ENCODE results near the gene HS1BP3. TPM values are rescaled to one million over a fixed set of nuclear protein-coding genes. Genes with fewer than 3 reads are reported as not detected.
A peak's percentile ranks its signal among the peaks of the same experiment; 100 is the strongest.

The HS1BP3 gene
- total RNA-seq, 4 donors from 2014 or later: 30.8 to 42.7 (median 41.7) TPM

DNA sequence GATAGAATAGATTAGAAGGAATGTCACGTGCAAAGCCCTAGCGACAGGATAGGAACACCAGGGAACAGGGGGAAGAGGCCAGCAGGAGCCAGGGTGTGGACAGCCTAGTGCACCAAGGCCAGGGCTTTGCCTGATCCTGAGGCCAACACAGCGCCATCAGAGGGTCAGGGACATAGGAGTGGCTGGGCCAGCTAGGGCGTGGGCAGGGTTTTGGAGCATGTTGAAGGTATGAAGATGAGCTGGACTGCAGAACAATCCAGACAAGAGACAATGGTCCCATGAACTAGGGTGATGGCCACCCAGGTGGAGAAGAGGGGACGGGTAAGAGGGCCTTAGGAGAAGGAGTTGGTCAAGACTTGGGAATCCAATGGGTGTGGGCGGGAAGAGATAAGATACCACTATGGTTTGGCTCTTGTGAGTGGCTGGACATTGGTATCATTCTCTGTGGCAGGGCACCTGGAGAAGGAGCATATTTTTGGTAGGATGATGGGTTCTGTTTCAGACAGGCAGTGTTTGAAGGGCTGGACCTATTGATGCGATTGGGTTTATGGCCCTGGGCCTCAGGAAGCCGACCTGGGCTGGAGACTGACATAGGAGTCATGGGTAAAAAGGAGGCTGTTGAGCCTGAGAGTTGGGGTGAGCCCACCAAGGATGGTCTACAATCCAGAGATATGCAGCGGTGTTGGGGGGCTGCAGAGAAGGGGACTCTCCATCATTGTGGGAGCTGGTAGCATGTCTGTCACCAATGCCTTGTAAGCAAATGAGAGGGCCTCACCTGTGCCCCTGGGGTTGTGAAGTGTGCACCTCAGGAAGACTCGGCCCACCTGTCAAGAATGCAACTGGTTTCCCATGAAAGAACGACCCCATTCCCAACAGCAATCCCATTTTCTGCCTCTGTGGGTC lies 2.0 kb upstream of the HS1BP3 start:
- Histone ChIP-seq H3K9me3 (no peaks in the 10 kb centered on the region), H3K27ac (no peak overlapping the region), H3K4me3 (replicated peaks in 1 of 3) (no peak overlapping the region), H3K36me3 (no peaks in the 10 kb centered on the region), H3K4me1 (peaks cover 25 to 30% of the 10 kb centered on the region in 2 donors), H3K27me3 (no peaks in the 10 kb centered on the region)
- no peak for TF ChIP-seq POLR2A (IDR thresholded peaks at IDR 0.05)
- TF ChIP-seq, protein P1, sequence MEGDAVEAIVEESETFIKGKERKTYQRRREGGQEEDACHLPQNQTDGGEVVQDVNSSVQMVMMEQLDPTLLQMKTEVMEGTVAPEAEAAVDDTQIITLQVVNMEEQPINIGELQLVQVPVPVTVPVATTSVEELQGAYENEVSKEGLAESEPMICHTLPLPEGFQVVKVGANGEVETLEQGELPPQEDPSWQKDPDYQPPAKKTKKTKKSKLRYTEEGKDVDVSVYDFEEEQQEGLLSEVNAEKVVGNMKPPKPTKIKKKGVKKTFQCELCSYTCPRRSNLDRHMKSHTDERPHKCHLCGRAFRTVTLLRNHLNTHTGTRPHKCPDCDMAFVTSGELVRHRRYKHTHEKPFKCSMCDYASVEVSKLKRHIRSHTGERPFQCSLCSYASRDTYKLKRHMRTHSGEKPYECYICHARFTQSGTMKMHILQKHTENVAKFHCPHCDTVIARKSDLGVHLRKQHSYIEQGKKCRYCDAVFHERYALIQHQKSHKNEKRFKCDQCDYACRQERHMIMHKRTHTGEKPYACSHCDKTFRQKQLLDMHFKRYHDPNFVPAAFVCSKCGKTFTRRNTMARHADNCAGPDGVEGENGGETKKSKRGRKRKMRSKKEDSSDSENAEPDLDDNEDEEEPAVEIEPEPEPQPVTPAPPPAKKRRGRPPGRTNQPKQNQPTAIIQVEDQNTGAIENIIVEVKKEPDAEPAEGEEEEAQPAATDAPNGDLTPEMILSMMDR (IDR thresholded peaks at IDR 0.05): no peak
- WGBS, 2 donors: 94 to 98% methylated on average over 11 of the region's 11 CpGs
- intact Hi-C loops (cut with DNase I): no loop called here
- DNase-seq: no peak

DNA sequence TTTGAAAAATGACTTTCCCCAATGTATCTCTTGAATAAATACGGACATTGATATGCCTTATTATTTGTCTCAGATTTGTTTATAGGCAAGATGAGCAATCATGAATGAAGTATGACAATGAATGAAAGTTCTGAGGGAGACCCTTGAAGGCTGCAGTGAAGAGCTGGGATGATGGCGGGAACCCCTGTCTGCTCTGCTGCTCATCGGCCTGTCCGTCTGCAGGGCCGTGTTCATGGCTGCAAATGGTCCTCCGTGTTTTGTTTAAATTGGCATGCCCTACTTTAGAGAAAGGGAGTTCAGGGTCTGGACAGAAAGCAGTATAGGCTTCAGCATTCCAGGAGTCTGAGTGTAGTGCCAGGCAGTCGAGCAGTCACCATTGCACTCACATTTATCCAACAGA lies 1.2 kb upstream of the HS1BP3 start:
- no peaks in the 10 kb centered on the region for H3K9me3 ChIP-seq
- intact Hi-C loops (cut with DNase I): no loop called here
- no peak overlapping the region for H3K27ac ChIP-seq
- no peaks in the 10 kb centered on the region for H3K27me3 ChIP-seq
- no peak for TF ChIP-seq POLR2A (IDR thresholded peaks at IDR 0.05)
- TF ChIP-seq, protein P1 (IDR thresholded peaks at IDR 0.05): no peak
- 92 to 94% methylated on average over 7 of the region's 7 CpGs for WGBS, 2 donors
- DNase-seq: no peak
- H3K4me3 ChIP-seq (replicated peaks in 1 of 3): no peak overlapping the region
- no peaks in the 10 kb centered on the region for H3K36me3 ChIP-seq
- H3K4me1 ChIP-seq: peaks cover 25 to 31% of the 10 kb centered on the region in 2 donors

DNA sequence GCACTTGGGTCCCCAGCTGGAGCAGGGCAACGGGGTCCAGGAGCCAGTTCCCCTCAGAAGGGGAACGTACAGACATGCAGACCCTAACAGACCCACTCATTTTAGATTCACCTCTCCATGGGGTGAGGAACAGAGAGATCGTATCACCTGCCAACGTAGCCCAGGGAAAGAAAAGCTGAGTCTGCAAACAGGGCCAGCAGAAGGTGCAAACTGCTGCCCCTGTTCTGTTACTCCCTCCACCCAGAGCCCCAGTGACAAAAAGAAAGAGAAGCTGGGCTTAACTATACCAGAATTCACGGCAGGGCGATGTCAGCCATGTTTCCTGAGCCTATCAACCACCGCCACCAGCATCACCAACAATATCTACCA lies 817 bp upstream of the HS1BP3 start:
- 73 to 75% methylated on average over 7 of the region's 7 CpGs for WGBS, 2 donors
- TF ChIP-seq, protein P1 (IDR thresholded peaks at IDR 0.05): no peak
- no peak for TF ChIP-seq POLR2A (IDR thresholded peaks at IDR 0.05)
- no peaks in the 10 kb centered on the region for H3K9me3 ChIP-seq
- intact Hi-C loops (cut with DNase I): no loop called here
- H3K27ac ChIP-seq: peak overlapping the region in 2 of 3 donors; percentile 70 to 91
- H3K4me3 ChIP-seq (replicated peaks in 1 of 3): peak overlapping the region in 2 of 3 donors; percentile 85 to 93
- H3K27me3 ChIP-seq: no peaks in the 10 kb centered on the region
- H3K36me3 ChIP-seq: no peaks in the 10 kb centered on the region
- no peak for DNase-seq
- peaks cover 25 to 31% of the 10 kb centered on the region in 2 donors for H3K4me1 ChIP-seq

DNA sequence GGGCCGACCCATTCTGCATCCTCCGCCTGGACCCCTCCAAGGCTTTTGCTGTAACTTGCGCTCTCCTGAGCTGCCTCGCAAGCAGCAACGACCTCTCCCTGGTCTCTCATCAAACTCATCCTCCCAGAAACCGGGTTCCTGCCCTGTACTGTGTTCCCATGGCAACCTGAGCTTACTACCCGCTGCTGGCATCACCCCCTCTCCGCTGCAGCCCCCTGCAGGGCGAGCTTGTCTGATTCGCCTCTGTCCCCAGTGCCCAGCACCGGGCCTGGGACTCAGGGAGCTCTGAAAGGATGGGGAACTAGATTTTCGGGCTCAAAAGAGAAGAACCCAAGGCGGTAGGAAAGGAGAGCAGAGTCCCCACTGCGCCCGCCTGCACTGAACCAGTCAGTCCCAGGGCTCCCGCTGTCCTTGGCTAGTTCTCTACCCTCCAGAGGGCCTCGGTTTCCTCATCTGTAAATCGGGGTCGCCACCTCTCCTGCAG lies 463 bp downstream of the HS1BP3 start:
- DNase-seq: peak in 1 of 2 donors; percentile 19
- WGBS, 2 donors: 17 to 24% methylated on average over 16 to 18 of the region's 19 CpGs
- intact Hi-C loops (cut with DNase I): no loop called here

More for the DNA sequence above, 463 bp downstream of the HS1BP3 start:
- H3K36me3 ChIP-seq: no peaks in the 10 kb centered on the region
- H3K4me3 ChIP-seq (replicated peaks in 1 of 3): peak overlapping the region; percentile 85 to 93 (median 93)
- peaks cover 25 to 31% of the 10 kb centered on the region in 2 donors for H3K4me1 ChIP-seq
- no peaks in the 10 kb centered on the region for H3K9me3 ChIP-seq
- H3K27me3 ChIP-seq: no peaks in the 10 kb centered on the region
- TF ChIP-seq, protein P1 (IDR thresholded peaks at IDR 0.05): no peak
- TF ChIP-seq POLR2A (IDR thresholded peaks at IDR 0.05): no peak
- peak overlapping the region; percentile 62 to 98 (median 91) for H3K27ac ChIP-seq

Data from thyroid gland (tissue), 4 donors.